MCF 10A (cell line): ENCODE data around the gene MROH2A. TPM values are rescaled to one million over a fixed set of nuclear protein-coding genes. Genes with fewer than 3 reads are reported as not detected.
"Not testable (repeated sequence)": the region's sequence is repeated elsewhere in the genome, so short reads cannot be mapped to it uniquely, and the experiment has no call there.

Source experiments
- Bru-seq: library from RNA; stranded (reverse); fragments of 400-500 nt; gene quantifications from one replicate; lab custom pipeline; 2021; lab: Mats Ljungman, UMichigan
- BruChase-seq, 2 experiments: library from RNA; stranded (reverse); fragments of 400-500 nt; gene quantifications; one replicate each; lab custom pipeline; 2021; lab: Mats Ljungman, UMichigan
- BruUV-seq: library from RNA; stranded (reverse); fragments of 400-500 nt; replicated peaks from 2 replicates; lab custom pipeline; 2021; lab: Mats Ljungman, UMichigan
- CTCF ChIA-PET: fragments of 300-600 bp; sonication (Branson Sonifier 250); formaldehyde crosslinking; extraction: SDS; loops from one replicate; lab custom pipeline; 2021; ENCODE audit warnings: antibody characterized with exemption, inconsistent platforms; lab: Yijun Ruan, JAX
- POLR2A ChIA-PET: fragments of 300-600, 350-650 bp; sonication (Branson Sonifier 250); formaldehyde crosslinking; extraction: SDS; loops from one replicate; lab custom pipeline; 2020; ENCODE audit warnings: antibody characterized with exemption, inconsistent platforms; lab: Yijun Ruan, JAX
- DNase-seq: peaks from one replicate; pipeline ENCODE4 v3.0.0-alpha.2; 2018; ENCODE audit not compliant: unreplicated experiment
- H3K27ac Mint-ChIP-seq: one replicate; pipeline ENCODE4 v1.8.0; 2022; ENCODE audit warnings: mild to moderate bottlenecking, low read depth, mixed read lengths; ENCODE audit not compliant: unreplicated experiment
- H3K27me3 Mint-ChIP-seq: one replicate; pipeline ENCODE4 v1.8.0; 2022; ENCODE audit warnings: mixed read lengths; ENCODE audit not compliant: insufficient read depth, unreplicated experiment
- H3K36me3 Mint-ChIP-seq: one replicate; pipeline ENCODE4 v1.8.0; 2022; ENCODE audit warnings: mild to moderate bottlenecking, moderate library complexity, mixed read lengths; ENCODE audit not compliant: insufficient read depth, unreplicated experiment
- H3K4me1 Mint-ChIP-seq: one replicate; pipeline ENCODE4 v1.8.0; 2022; ENCODE audit warnings: mixed read lengths; ENCODE audit not compliant: insufficient read depth, unreplicated experiment
- H3K4me3 Mint-ChIP-seq: one replicate; pipeline ENCODE4 v1.8.0; 2022; ENCODE audit warnings: mild to moderate bottlenecking, moderate library complexity, mixed read lengths; ENCODE audit not compliant: unreplicated experiment
- H3K9me3 Mint-ChIP-seq: one replicate; pipeline ENCODE4 v1.8.0; 2022; ENCODE audit warnings: mixed read lengths; ENCODE audit not compliant: unreplicated experiment
- intact Hi-C: fragments of 100-400 bp; cut with micrococcal nuclease; formaldehyde crosslinking; loops from 2 replicates; pipeline ENCODE4 v1.14.1; 2022
- long read RNA-seq: library from polyadenylated mRNA; stranded (forward); transcript quantifications from one replicate; pipeline ENCODE4 v2.0.0, GENCODE V29; 2022
- total RNA-seq: library from RNA; stranded (reverse); gene quantifications from 2 replicates; pipeline ENCODE4 v1.2.3, GENCODE V29; 2022
- TF ChIP-seq, protein P1 (sequence below): fragments of 200-600 bp; IDR thresholded peaks from one replicate; pipeline ENCODE4 v1.8.0; 2022; ENCODE audit warnings: antibody characterized with exemption, mild to moderate bottlenecking; ENCODE audit not compliant: unreplicated experiment

The MROH2A gene, protein sequence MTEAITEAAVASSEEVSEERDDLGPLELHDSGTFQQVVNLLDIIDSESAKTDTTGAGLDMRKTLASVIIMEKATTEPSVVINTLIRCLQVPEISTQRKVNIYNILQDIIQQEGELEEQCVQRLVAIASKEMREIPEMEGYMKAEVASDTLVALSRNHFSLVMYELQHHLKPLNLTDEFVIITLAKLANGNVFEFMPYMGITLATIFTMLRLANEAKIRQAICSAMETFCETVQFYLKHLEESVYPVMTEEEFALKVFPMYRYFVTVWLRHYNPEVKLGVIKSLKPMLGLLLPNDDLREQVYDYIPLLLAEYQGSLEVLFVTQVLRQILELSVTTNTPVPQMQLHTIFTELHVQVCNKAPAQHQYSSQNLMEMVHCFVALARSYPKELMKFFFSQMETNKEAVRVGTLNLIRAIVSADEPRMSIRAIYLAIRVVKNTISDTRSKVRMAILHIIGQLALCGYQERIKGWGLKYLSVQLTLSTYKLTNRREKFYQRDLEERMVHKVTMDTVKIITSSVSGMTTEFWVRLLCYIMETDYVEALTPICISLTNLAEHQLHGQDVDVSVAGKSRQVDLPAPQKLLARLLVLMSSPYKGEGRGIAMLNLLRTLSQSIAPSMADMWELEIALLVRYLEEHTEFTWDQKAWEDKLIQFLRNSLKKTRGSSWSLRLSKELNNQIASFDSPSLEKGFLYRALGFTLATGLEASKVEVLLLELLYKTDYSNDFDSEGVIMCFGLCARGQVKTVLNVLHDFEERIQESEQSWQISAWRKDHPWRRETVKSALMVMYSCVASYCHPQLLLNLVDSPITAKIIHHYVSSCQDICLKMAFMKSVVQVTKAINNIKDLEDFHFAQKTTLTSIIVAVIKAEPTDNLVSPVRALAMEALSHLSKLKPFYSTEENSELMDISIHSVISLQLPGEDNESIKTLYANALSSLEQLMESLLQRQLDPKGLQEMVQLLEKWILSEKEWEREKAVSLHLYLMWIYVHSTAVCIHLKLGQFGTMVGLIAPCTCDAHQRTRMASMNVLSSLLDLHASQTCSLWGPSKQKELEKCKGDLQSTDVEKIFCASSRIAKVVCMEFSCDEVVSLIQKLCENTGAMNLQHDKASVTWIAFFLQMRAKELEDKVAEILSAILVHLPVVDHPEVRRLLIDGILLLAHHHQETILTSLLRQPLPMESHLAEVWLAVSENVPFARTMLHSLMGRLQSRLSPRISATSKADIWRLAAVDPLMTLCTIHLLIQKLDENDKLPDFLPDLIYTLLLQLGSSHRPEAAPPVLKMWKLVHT (N-terminal part only)
- not detected in 2 replicates for total RNA-seq
- not detected for Bru-seq, nascent RNA
- BruChase-seq, experiment 1, labeled RNA remaining after a 6-hour chase: not detected
- BruChase-seq, experiment 2, labeled RNA remaining after a 2-hour chase: percentile 4 among the genes with signal in this experiment
- long read RNA-seq: 0 reads

DNA sequence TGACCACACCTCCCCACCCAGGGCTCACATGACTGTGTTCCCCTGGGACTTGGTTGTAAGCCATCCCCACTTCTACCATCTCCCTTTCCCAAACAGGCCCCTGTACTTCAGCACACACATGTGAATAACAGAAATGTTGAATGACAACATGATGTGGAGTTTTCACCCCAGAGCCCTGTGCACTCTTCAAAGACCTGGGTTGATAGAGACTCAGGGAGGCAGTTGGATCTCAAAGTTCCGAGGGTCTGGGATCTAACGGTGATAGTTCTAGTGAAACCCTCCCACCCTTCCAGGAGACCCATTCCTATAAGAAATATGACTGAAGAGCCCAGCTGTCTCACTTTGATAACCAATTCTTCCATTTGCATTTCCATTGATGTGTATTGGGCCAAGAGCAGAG is at the start of gene MROH2A:
TSS of gene MROH2A (plus strand) at position 301 of the 400 bp plus-strand sequence. CDS start 1,029 bp downstream, outside the sequence.
- H3K4me1 Mint-ChIP-seq: no peaks in the 10 kb centered on the region
- CTCF ChIA-PET: interaction anchor here (0.7 kb wide), 2 partner anchors 836 to 844 kb away, joined by 3 read pairs; no protein-coding TSS in a partner anchor
- BruUV-seq: no TSS peak
- H3K9me3 Mint-ChIP-seq: peaks cover 31% of the 10 kb centered on the region
- POLR2A ChIA-PET: interaction anchor here (1.2 kb wide), 1 partner anchor 50 kb away, joined by 3 read pairs; no protein-coding TSS in a partner anchor
- intact Hi-C loops: no loop called here
- no peaks in the 10 kb centered on the region for H3K36me3 Mint-ChIP-seq
- DNase-seq: no peak
- no peak within 1 kb of the TSS for H3K4me3 Mint-ChIP-seq
- no peak within 1 kb of the TSS for H3K27ac Mint-ChIP-seq
- TF ChIP-seq, protein P1, sequence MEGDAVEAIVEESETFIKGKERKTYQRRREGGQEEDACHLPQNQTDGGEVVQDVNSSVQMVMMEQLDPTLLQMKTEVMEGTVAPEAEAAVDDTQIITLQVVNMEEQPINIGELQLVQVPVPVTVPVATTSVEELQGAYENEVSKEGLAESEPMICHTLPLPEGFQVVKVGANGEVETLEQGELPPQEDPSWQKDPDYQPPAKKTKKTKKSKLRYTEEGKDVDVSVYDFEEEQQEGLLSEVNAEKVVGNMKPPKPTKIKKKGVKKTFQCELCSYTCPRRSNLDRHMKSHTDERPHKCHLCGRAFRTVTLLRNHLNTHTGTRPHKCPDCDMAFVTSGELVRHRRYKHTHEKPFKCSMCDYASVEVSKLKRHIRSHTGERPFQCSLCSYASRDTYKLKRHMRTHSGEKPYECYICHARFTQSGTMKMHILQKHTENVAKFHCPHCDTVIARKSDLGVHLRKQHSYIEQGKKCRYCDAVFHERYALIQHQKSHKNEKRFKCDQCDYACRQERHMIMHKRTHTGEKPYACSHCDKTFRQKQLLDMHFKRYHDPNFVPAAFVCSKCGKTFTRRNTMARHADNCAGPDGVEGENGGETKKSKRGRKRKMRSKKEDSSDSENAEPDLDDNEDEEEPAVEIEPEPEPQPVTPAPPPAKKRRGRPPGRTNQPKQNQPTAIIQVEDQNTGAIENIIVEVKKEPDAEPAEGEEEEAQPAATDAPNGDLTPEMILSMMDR: no peak
- no peaks in the 10 kb centered on the region for H3K27me3 Mint-ChIP-seq

DNA sequence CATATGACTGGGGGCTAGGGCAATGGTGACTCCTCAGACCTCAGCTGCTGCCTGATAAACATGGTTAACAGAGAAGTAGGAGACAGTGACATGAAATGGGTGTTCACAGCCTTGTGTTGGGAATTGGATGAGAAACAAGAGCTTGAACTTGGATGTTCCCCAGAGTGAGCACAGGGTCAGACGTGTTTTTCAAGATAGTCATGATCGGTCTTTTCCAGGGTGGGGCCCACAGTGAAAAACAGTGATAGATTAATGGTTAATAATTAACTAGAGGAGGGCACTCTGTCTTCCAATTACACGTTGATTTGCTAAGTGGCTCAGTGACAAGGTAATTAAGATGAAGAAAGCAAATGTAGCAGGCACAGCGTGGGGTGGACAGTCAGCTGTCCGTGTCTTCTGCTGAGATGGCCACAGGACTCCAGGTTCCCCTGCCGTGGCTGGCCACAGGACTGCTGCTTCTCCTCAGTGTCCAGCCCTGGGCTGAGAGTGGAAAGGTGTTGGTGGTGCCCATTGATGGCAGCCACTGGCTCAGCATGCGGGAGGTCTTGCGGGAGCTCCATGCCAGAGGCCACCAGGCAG is 49.3 kb upstream of the MROH2A start, which contains the start of gene UGT1A3:
TSS of gene UGT1A3 (plus strand) at position 320 of the 579 bp plus-strand sequence. CDS start at position 405, 85 bp downstream.
- DNase-seq: no peak
- ChIA-PET POLR2A (interaction anchor here (0.6 kb wide), 1 partner anchor 49 kb away, joined by 3 read pairs; the partner anchor contains the start of gene MROH2A), CTCF (no interaction called here)
- TF ChIP-seq, protein P1: no peak
- peaks cover 7% of the 10 kb centered on the region for H3K36me3 Mint-ChIP-seq
- H3K4me3 Mint-ChIP-seq: no peak within 1 kb of the TSS
- H3K27me3 Mint-ChIP-seq: no peaks in the 10 kb centered on the region
- intact Hi-C loops: no loop called here
- no peaks in the 10 kb centered on the region for H3K4me1 Mint-ChIP-seq
- H3K9me3 Mint-ChIP-seq: no peaks in the 10 kb centered on the region
- BruUV-seq: no TSS peak
- H3K27ac Mint-ChIP-seq: no peak within 1 kb of the TSS

DNA sequence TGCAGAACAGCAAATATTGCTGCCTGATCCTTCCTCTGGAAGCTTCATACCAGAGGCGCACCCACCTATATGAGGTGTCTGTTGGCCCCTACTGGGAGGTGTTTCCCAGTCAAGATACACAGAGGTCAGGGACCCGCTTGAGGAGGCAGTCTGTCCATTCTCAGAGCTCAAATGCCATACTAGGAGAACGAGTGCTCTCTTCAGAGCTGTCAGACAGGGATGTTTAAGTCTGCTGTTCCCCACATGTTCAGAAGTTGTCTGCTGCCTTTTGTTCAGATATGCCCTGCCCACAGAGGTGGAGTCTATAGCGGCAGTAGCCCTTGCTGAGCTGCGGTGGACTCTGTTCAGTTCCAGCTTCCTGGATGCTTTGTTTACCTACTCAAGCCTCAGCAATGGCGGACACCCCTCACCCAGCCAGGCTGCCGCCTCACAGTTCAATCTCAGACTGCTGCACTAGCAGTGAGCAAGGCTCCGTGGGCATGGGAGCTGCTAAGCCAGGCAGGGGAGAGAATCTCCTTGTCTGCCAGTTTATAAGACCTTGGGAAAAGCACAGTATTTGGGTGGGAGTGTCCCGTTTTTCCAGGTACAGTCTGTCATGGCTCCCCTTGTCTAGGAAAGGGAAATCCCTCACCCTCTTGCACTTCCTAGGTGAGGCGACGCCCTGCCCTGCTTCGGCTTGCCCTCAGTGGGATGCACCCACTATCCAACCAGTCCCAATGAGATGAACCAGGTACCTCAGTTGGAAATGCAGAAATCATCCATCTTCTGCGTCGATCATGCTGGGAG is 41.1 kb upstream of the MROH2A start:
- POLR2A ChIA-PET, H3K36me3 Mint-ChIP-seq, BruUV-seq, H3K27me3 Mint-ChIP-seq, H3K9me3 Mint-ChIP-seq, H3K4me3 Mint-ChIP-seq, DNase-seq, H3K27ac Mint-ChIP-seq, H3K4me1 Mint-ChIP-seq, intact Hi-C loops: not testable (repeated sequence)
- CTCF ChIA-PET: interaction anchor here (0.6 kb wide), 1 partner anchor 14 kb away, joined by 5 read pairs; no protein-coding TSS in a partner anchor
